Measurements from ENCODE around the gene C1QTNF3. TPM values are rescaled to one million over a fixed set of nuclear protein-coding genes. Genes with fewer than 3 reads are reported as not detected.
A peak's percentile ranks its signal among the peaks of the same experiment; 100 is the strongest.
"Not testable (repeated sequence)": the region's sequence is repeated elsewhere in the genome, so short reads cannot be mapped to it uniquely, and the experiment has no call there.

The C1QTNF3 gene
- total and polyA plus RNA-seq, 4 donors, result 30.3 to 52.4 (median 40.7) TPM

GRCh38 chr5:34040472-34040871 lies 2.5 kb downstream of the C1QTNF3 start:
- Histone ChIP-seq H3K4me1 (ENCODE audit: control insufficient read depth, insufficient read depth, low read length) (peaks cover 23% of the 10 kb centered on the region), H3K36me3 (ENCODE audit: control insufficient read depth, insufficient read depth, low read length) (peaks cover 2% of the 10 kb centered on the region), H3K27ac (ENCODE audit: low read depth, low read length) (no peak overlapping the region), H3K4me3 (ENCODE audit: low read depth, low read length) (no peak overlapping the region), H3K27me3 (ENCODE audit: control insufficient read depth, insufficient read depth, low read length) (no peaks in the 10 kb centered on the region), H3K9me3 (ENCODE audit: control insufficient read depth, insufficient read depth, low read length) (no peaks in the 10 kb centered on the region)
- DNase-seq (ENCODE audit: low read depth in 4 of 6, low spot score in 6 of 6), result no peak
- WGBS (ENCODE audit: insufficient coverage), result 80% methylated on average over 1 of the region's 3 CpGs

- WGBS (ENCODE audit: insufficient coverage), result 92% methylated on average over 2 of the region's 10 CpGs
- no peaks in the 10 kb centered on the region for H3K9me3 ChIP-seq (ENCODE audit: control insufficient read depth, insufficient read depth, low read length)
- H3K27me3 ChIP-seq (ENCODE audit: control insufficient read depth, insufficient read depth, low read length), result no peaks in the 10 kb centered on the region
- H3K4me1 ChIP-seq (ENCODE audit: control insufficient read depth, insufficient read depth, low read length), result peaks cover 19% of the 10 kb centered on the region
- peaks cover 9% of the 10 kb centered on the region for H3K36me3 ChIP-seq (ENCODE audit: control insufficient read depth, insufficient read depth, low read length)
- H3K4me3 ChIP-seq (ENCODE audit: low read depth, low read length), result no peak overlapping the region
- DNase-seq (ENCODE audit: low read depth in 4 of 6, low spot score in 6 of 6), result no peak
- no peak overlapping the region for H3K27ac ChIP-seq (ENCODE audit: low read depth, low read length)
Observed at GRCh38 chr5:34039398-34040157, 3.4 kb downstream of the C1QTNF3 start.

- DNase-seq (ENCODE audit: low read depth in 4 of 6, low spot score in 6 of 6), result no peak
- Histone ChIP-seq H3K27ac (ENCODE audit: low read depth, low read length) (no peak overlapping the region), H3K4me3 (ENCODE audit: low read depth, low read length) (no peak overlapping the region), H3K36me3 (ENCODE audit: control insufficient read depth, insufficient read depth, low read length) (peaks cover 9% of the 10 kb centered on the region), H3K9me3 (ENCODE audit: control insufficient read depth, insufficient read depth, low read length) (no peaks in the 10 kb centered on the region), H3K27me3 (ENCODE audit: control insufficient read depth, insufficient read depth, low read length) (no peaks in the 10 kb centered on the region), H3K4me1 (ENCODE audit: control insufficient read depth, insufficient read depth, low read length) (peaks cover 13% of the 10 kb centered on the region)
- WGBS (ENCODE audit: insufficient coverage), result 100% methylated on average over 3 of the region's 4 CpGs
Observed at GRCh38 chr5:34038838-34039237, 4.2 kb downstream of the C1QTNF3 start.

GRCh38 chr5:34038390-34038789 lies 4.6 kb downstream of the C1QTNF3 start:
- 67% methylated on average over 1 of the region's 2 CpGs for WGBS (ENCODE audit: insufficient coverage)
- Histone ChIP-seq H3K36me3 (ENCODE audit: control insufficient read depth, insufficient read depth, low read length) (peaks cover 9% of the 10 kb centered on the region), H3K4me3 (ENCODE audit: low read depth, low read length) (no peak overlapping the region), H3K27me3 (ENCODE audit: control insufficient read depth, insufficient read depth, low read length) (no peaks in the 10 kb centered on the region), H3K4me1 (ENCODE audit: control insufficient read depth, insufficient read depth, low read length) (peaks cover 11% of the 10 kb centered on the region), H3K27ac (ENCODE audit: low read depth, low read length) (peak overlapping the region; percentile 60), H3K9me3 (ENCODE audit: control insufficient read depth, insufficient read depth, low read length) (no peaks in the 10 kb centered on the region)
- DNase-seq (ENCODE audit: low read depth in 4 of 6, low spot score in 6 of 6), result no peak

GRCh38 chr5:34037726-34038125 lies 5.3 kb downstream of the C1QTNF3 start:
- WGBS (ENCODE audit: insufficient coverage), result 100% methylated on average over 2 of the region's 3 CpGs
- no peak for DNase-seq (ENCODE audit: low read depth in 4 of 6, low spot score in 6 of 6)
- Histone ChIP-seq H3K27ac (ENCODE audit: low read depth, low read length) (peak overlapping the region; percentile 60), H3K4me3 (ENCODE audit: low read depth, low read length) (no peak overlapping the region), H3K36me3 (ENCODE audit: control insufficient read depth, insufficient read depth, low read length) (peaks cover 14% of the 10 kb centered on the region), H3K4me1 (ENCODE audit: control insufficient read depth, insufficient read depth, low read length) (peaks cover 5% of the 10 kb centered on the region), H3K27me3 (ENCODE audit: control insufficient read depth, insufficient read depth, low read length) (no peaks in the 10 kb centered on the region), H3K9me3 (ENCODE audit: control insufficient read depth, insufficient read depth, low read length) (no peaks in the 10 kb centered on the region)

GRCh38 chr5:34035756-34036155 lies 7.3 kb downstream of the C1QTNF3 start:
- Histone ChIP-seq H3K9me3 (ENCODE audit: control insufficient read depth, insufficient read depth, low read length) (no peaks in the 10 kb centered on the region), H3K4me3 (ENCODE audit: low read depth, low read length) (no peak overlapping the region), H3K4me1 (ENCODE audit: control insufficient read depth, insufficient read depth, low read length) (no peaks in the 10 kb centered on the region), H3K36me3 (ENCODE audit: control insufficient read depth, insufficient read depth, low read length) (peaks cover 14% of the 10 kb centered on the region), H3K27me3 (ENCODE audit: control insufficient read depth, insufficient read depth, low read length) (no peaks in the 10 kb centered on the region), H3K27ac (ENCODE audit: low read depth, low read length) (no peak overlapping the region)
- 86% methylated on average over 2 of the region's 2 CpGs for WGBS (ENCODE audit: insufficient coverage)
- DNase-seq (ENCODE audit: low read depth in 4 of 6, low spot score in 6 of 6), result no peak

- no peaks in the 10 kb centered on the region for H3K27me3 ChIP-seq (ENCODE audit: control insufficient read depth, insufficient read depth, low read length)
- no peak overlapping the region for H3K27ac ChIP-seq (ENCODE audit: low read depth, low read length)
- WGBS (ENCODE audit: insufficient coverage), result 92% methylated on average over 1 of the region's 4 CpGs
- no peaks in the 10 kb centered on the region for H3K9me3 ChIP-seq (ENCODE audit: control insufficient read depth, insufficient read depth, low read length)
- H3K36me3 ChIP-seq (ENCODE audit: control insufficient read depth, insufficient read depth, low read length), result peaks cover 14% of the 10 kb centered on the region
- DNase-seq (ENCODE audit: low read depth in 4 of 6, low spot score in 6 of 6), result no peak
- H3K4me1 ChIP-seq (ENCODE audit: control insufficient read depth, insufficient read depth, low read length), result no peaks in the 10 kb centered on the region
- no peak overlapping the region for H3K4me3 ChIP-seq (ENCODE audit: low read depth, low read length)
Observed at GRCh38 chr5:34034534-34035327, 8.3 kb downstream of the C1QTNF3 start.

GRCh38 chr5:34031966-34032365 lies 11.0 kb downstream of the C1QTNF3 start:
- peaks cover 17% of the 10 kb centered on the region for H3K36me3 ChIP-seq (ENCODE audit: control insufficient read depth, insufficient read depth, low read length)
- no peaks in the 10 kb centered on the region for H3K9me3 ChIP-seq (ENCODE audit: control insufficient read depth, insufficient read depth, low read length)
- no peak overlapping the region for H3K27ac ChIP-seq (ENCODE audit: low read depth, low read length)
- DNase-seq (ENCODE audit: low read depth in 4 of 6, low spot score in 6 of 6), result no peak
- no peaks in the 10 kb centered on the region for H3K4me1 ChIP-seq (ENCODE audit: control insufficient read depth, insufficient read depth, low read length)
- WGBS (ENCODE audit: insufficient coverage), result no CpG with 5 or more reads among the region's 3 CpGs
- H3K4me3 ChIP-seq (ENCODE audit: low read depth, low read length), result no peak overlapping the region
- no peaks in the 10 kb centered on the region for H3K27me3 ChIP-seq (ENCODE audit: control insufficient read depth, insufficient read depth, low read length)

GRCh38 chr5:34031117-34031516 lies 11.9 kb downstream of the C1QTNF3 start:
- Histone ChIP-seq H3K9me3 (ENCODE audit: control insufficient read depth, insufficient read depth, low read length) (no peaks in the 10 kb centered on the region), H3K27ac (ENCODE audit: low read depth, low read length) (no peak overlapping the region), H3K27me3 (ENCODE audit: control insufficient read depth, insufficient read depth, low read length) (no peaks in the 10 kb centered on the region), H3K4me3 (ENCODE audit: low read depth, low read length) (no peak overlapping the region), H3K4me1 (ENCODE audit: control insufficient read depth, insufficient read depth, low read length) (no peaks in the 10 kb centered on the region), H3K36me3 (ENCODE audit: control insufficient read depth, insufficient read depth, low read length) (peaks cover 17% of the 10 kb centered on the region)
- WGBS (ENCODE audit: insufficient coverage), result no CpG with 5 or more reads among the region's 2 CpGs
- DNase-seq (ENCODE audit: low read depth in 4 of 6, low spot score in 6 of 6), result no peak

- H3K27ac ChIP-seq (ENCODE audit: low read depth, low read length); H3K27me3 ChIP-seq (ENCODE audit: control insufficient read depth, insufficient read depth, low read length): not testable (repeated sequence)
Observed at GRCh38 chr5:34030585-34030984, 12.4 kb downstream of the C1QTNF3 start.

More at GRCh38 chr5:34030585-34030984, 12.4 kb downstream of the C1QTNF3 start:
- no CpG with 5 or more reads among the region's 2 CpGs for WGBS (ENCODE audit: insufficient coverage)
- H3K9me3 ChIP-seq (ENCODE audit: control insufficient read depth, insufficient read depth, low read length); H3K4me3 ChIP-seq (ENCODE audit: low read depth, low read length); H3K4me1 ChIP-seq (ENCODE audit: control insufficient read depth, insufficient read depth, low read length); DNase-seq (ENCODE audit: low read depth in 4 of 6, low spot score in 6 of 6): not testable (repeated sequence)
- H3K36me3 ChIP-seq (ENCODE audit: control insufficient read depth, insufficient read depth, low read length), result peaks cover 17% of the 10 kb centered on the region
